ENCODE results near the gene CFTR.

CFTR gene

DNA sequence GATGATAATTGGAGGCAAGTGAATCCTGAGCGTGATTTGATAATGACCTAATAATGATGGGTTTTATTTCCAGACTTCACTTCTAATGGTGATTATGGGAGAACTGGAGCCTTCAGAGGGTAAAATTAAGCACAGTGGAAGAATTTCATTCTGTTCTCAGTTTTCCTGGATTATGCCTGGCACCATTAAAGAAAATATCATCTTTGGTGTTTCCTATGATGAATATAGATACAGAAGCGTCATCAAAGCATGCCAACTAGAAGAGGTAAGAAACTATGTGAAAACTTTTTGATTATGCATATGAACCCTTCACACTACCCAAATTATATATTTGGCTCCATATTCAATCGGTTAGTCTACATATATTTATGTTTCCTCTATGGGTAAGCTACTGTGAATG is 79.6 kb downstream of the CFTR start:
- TF ChIP-seq EZH2phosphoT487 (IDR thresholded peaks at IDR 0.05; ENCODE audit: borderline replicate concordance) = no peak
- TF ChIP-seq, protein P1, sequence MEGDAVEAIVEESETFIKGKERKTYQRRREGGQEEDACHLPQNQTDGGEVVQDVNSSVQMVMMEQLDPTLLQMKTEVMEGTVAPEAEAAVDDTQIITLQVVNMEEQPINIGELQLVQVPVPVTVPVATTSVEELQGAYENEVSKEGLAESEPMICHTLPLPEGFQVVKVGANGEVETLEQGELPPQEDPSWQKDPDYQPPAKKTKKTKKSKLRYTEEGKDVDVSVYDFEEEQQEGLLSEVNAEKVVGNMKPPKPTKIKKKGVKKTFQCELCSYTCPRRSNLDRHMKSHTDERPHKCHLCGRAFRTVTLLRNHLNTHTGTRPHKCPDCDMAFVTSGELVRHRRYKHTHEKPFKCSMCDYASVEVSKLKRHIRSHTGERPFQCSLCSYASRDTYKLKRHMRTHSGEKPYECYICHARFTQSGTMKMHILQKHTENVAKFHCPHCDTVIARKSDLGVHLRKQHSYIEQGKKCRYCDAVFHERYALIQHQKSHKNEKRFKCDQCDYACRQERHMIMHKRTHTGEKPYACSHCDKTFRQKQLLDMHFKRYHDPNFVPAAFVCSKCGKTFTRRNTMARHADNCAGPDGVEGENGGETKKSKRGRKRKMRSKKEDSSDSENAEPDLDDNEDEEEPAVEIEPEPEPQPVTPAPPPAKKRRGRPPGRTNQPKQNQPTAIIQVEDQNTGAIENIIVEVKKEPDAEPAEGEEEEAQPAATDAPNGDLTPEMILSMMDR (conservative IDR thresholded peaks at IDR 0.05; ENCODE audit: low read length) = no peak
- Histone ChIP-seq H3K4me3 (ENCODE audit: low read length, poor library complexity, severe bottlenecking) (no peak overlapping the region), H4K20me1 (ENCODE audit: insufficient read depth, low read length, poor library complexity, severe bottlenecking) (no peaks in the 10 kb centered on the region), H3K9ac (ENCODE audit: low read depth, low read length, poor library complexity, severe bottlenecking) (no peak overlapping the region), H3K9me2 (replicated peaks; ENCODE audit: low read depth, low read length) (no peaks in the 10 kb centered on the region), H2AFZ (ENCODE audit: low read length) (no peak overlapping the region), H3K4me2 (ENCODE audit: low read depth, low read length, poor library complexity, severe bottlenecking) (no peak overlapping the region), H3K36me3 (ENCODE audit: insufficient read depth, low read length) (no peaks in the 10 kb centered on the region), H3F3A (ENCODE audit: low read depth) (no peaks in the 10 kb centered on the region), H3K27me3 (ENCODE audit: insufficient read depth, low read length, poor library complexity, severe bottlenecking) (no peaks in the 10 kb centered on the region), H3K79me2 (ENCODE audit: insufficient read depth, low read length) (no peaks in the 10 kb centered on the region), H3K4me1 (ENCODE audit: insufficient read depth, low read length, poor library complexity, severe bottlenecking) (peaks cover 3% of the 10 kb centered on the region), H3K9me3 (ENCODE audit: insufficient read depth, low read depth, low read length) (no peaks in the 10 kb centered on the region)

DNA sequence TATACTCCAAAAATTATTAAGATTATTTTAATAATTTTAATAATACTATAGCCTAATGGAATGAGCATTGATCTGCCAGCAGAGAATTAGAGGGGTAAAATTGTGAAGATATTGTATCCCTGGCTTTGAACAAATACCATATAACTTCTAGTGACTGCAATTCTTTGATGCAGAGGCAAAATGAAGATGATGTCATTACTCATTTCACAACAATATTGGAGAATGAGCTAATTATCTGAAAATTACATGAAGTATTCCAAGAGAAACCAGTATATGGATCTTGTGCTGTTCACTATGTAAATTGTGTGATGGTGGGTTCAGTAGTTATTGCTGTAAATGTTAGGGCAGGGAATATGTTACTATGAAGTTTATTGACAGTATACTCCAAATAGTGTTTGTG is 80.2 kb downstream of the CFTR start:
- no peak overlapping the region for H3K4me2 ChIP-seq (ENCODE audit: low read depth, low read length, poor library complexity, severe bottlenecking)
- H3K4me3 ChIP-seq (ENCODE audit: low read length, poor library complexity, severe bottlenecking) = no peak overlapping the region
- H4K20me1 ChIP-seq (ENCODE audit: insufficient read depth, low read length, poor library complexity, severe bottlenecking) = no peaks in the 10 kb centered on the region
- no peaks in the 10 kb centered on the region for H3K9me2 ChIP-seq (replicated peaks; ENCODE audit: low read depth, low read length)
- no peaks in the 10 kb centered on the region for H3K36me3 ChIP-seq (ENCODE audit: insufficient read depth, low read length)
- H2AFZ ChIP-seq (ENCODE audit: low read length) = no peak overlapping the region
- no peaks in the 10 kb centered on the region for H3K4me1 ChIP-seq (ENCODE audit: insufficient read depth, low read length, poor library complexity, severe bottlenecking)
- TF ChIP-seq EZH2phosphoT487 (IDR thresholded peaks at IDR 0.05; ENCODE audit: borderline replicate concordance) = no peak
- TF ChIP-seq, protein P1 (conservative IDR thresholded peaks at IDR 0.05; ENCODE audit: low read length) = no peak
- H3F3A ChIP-seq (ENCODE audit: low read depth) = no peaks in the 10 kb centered on the region
- H3K79me2 ChIP-seq (ENCODE audit: insufficient read depth, low read length) = no peaks in the 10 kb centered on the region
- H3K9ac ChIP-seq (ENCODE audit: low read depth, low read length, poor library complexity, severe bottlenecking) = no peak overlapping the region
- H3K27me3 ChIP-seq (ENCODE audit: insufficient read depth, low read length, poor library complexity, severe bottlenecking) = no peaks in the 10 kb centered on the region
- no peaks in the 10 kb centered on the region for H3K9me3 ChIP-seq (ENCODE audit: insufficient read depth, low read depth, low read length)

DNA sequence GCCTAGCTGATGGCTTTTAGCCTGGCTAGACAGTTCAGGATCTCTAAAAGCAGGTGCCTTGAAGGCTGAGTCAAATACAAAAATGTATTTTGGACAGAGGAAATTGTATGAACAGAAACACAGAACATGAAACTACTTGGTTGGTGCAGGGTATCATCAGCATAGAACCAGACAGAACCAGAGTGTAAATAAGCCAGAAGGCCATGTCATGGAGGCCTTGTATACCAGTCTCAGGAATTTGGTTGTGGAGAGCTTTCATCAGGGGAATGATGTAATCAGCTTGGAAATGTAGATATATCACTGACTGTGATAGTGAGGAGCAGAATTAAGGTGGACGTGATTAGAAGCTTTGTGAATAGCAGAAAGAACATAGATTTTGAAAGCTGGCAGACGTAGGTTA is 82.9 kb downstream of the CFTR start:
- Histone ChIP-seq H3K27me3 (ENCODE audit: insufficient read depth, low read length, poor library complexity, severe bottlenecking) (no peaks in the 10 kb centered on the region), H3K4me2 (ENCODE audit: low read depth, low read length, poor library complexity, severe bottlenecking) (no peak overlapping the region), H4K20me1 (ENCODE audit: insufficient read depth, low read length, poor library complexity, severe bottlenecking) (no peaks in the 10 kb centered on the region), H3K36me3 (ENCODE audit: insufficient read depth, low read length) (no peaks in the 10 kb centered on the region), H3K4me3 (ENCODE audit: low read length, poor library complexity, severe bottlenecking) (no peak overlapping the region), H3K9me2 (replicated peaks; ENCODE audit: low read depth, low read length) (no peaks in the 10 kb centered on the region), H3K9ac (ENCODE audit: low read depth, low read length, poor library complexity, severe bottlenecking) (no peak overlapping the region), H3K4me1 (ENCODE audit: insufficient read depth, low read length, poor library complexity, severe bottlenecking) (no peaks in the 10 kb centered on the region), H2AFZ (ENCODE audit: low read length) (no peak overlapping the region), H3K9me3 (ENCODE audit: insufficient read depth, low read depth, low read length) (no peaks in the 10 kb centered on the region), H3K79me2 (ENCODE audit: insufficient read depth, low read length) (no peaks in the 10 kb centered on the region), H3F3A (ENCODE audit: low read depth) (no peaks in the 10 kb centered on the region)
- TF ChIP-seq, protein P1 (conservative IDR thresholded peaks at IDR 0.05; ENCODE audit: low read length) = no peak
- no peak for TF ChIP-seq EZH2phosphoT487 (IDR thresholded peaks at IDR 0.05; ENCODE audit: borderline replicate concordance)
